ENCODE measurements around the gene SND1.

Gene SND1

GRCh38 chr7:127928222-127928621, 276.2 kb downstream of the SND1 start:
- H3K9me3 ChIP-seq (ENCODE audit: insufficient read depth, low read length) = no peaks in the 10 kb centered on the region
- no peaks in the 10 kb centered on the region for H3F3A ChIP-seq (ENCODE audit: insufficient read depth)
- TF ChIP-seq CTCF (IDR thresholded peaks at IDR 0.05; ENCODE audit: insufficient read depth, low read length, poor library complexity, severe bottlenecking) = no peak
- no peak for TF ChIP-seq EZH2phosphoT487 (conservative IDR thresholded peaks at IDR 0.05; ENCODE audit: low read length)
- peaks cover 9% of the 10 kb centered on the region; the same call in 1 of the 2 replicates for H3K79me2 ChIP-seq (ENCODE audit: insufficient read depth, low read length)
- H3K27me3 ChIP-seq (ENCODE audit: low read length) = no peaks in the 10 kb centered on the region
- H3K36me3 ChIP-seq (ENCODE audit: low read length) = peaks cover 3% of the 10 kb centered on the region; the same call in 1 of the 2 replicates
- H4K20me1 ChIP-seq (ENCODE audit: low read depth, low read length) = no peaks in the 10 kb centered on the region
- no peak overlapping the region for H3K4me3 ChIP-seq (ENCODE audit: insufficient read depth, low read length, poor library complexity, severe bottlenecking)
- H3K4me2 ChIP-seq (ENCODE audit: low read depth, low read length, poor library complexity, severe bottlenecking) = no peak overlapping the region
- H2AFZ ChIP-seq (ENCODE audit: low read depth, low read length, severe bottlenecking) = no peak overlapping the region
- no peak overlapping the region for H3K9ac ChIP-seq (ENCODE audit: low read length)
- no peak overlapping the region for H3K27ac ChIP-seq (ENCODE audit: low read depth, low read length)
- H3K9me2 ChIP-seq (replicated peaks; ENCODE audit: insufficient read depth, low read length) = no peaks in the 10 kb centered on the region

- no peak overlapping the region for H3K4me2 ChIP-seq (ENCODE audit: low read depth, low read length, poor library complexity, severe bottlenecking)
- no peak overlapping the region for H3K27ac ChIP-seq (ENCODE audit: low read depth, low read length)
These were observed 276.9 kb downstream of the SND1 start for GRCh38 chr7:127928852-127929251.

GRCh38 chr7:127930341-127931328, 278.6 kb downstream of the SND1 start:
- Histone ChIP-seq H3K36me3 (ENCODE audit: low read length) (peaks cover 3% of the 10 kb centered on the region; the same call in 1 of the 2 replicates), H3K27me3 (ENCODE audit: low read length) (no peaks in the 10 kb centered on the region), H3K9ac (ENCODE audit: low read length) (no peak overlapping the region), H3K9me2 (replicated peaks; ENCODE audit: insufficient read depth, low read length) (no peaks in the 10 kb centered on the region), H2AFZ (ENCODE audit: low read depth, low read length, severe bottlenecking) (no peak overlapping the region), H3K4me3 (ENCODE audit: insufficient read depth, low read length, poor library complexity, severe bottlenecking) (no peak overlapping the region), H3K9me3 (ENCODE audit: insufficient read depth, low read length) (no peaks in the 10 kb centered on the region), H4K20me1 (ENCODE audit: low read depth, low read length) (no peaks in the 10 kb centered on the region), H3K4me2 (ENCODE audit: low read depth, low read length, poor library complexity, severe bottlenecking) (no peak overlapping the region), H3K27ac (ENCODE audit: low read depth, low read length) (no peak overlapping the region), H3K79me2 (ENCODE audit: insufficient read depth, low read length) (peaks cover 5% of the 10 kb centered on the region; the same call in 1 of the 2 replicates), H3F3A (ENCODE audit: insufficient read depth) (no peaks in the 10 kb centered on the region)
- TF ChIP-seq CTCF (IDR thresholded peaks at IDR 0.05; ENCODE audit: insufficient read depth, low read length, poor library complexity, severe bottlenecking) (no peak), EZH2phosphoT487 (conservative IDR thresholded peaks at IDR 0.05; ENCODE audit: low read length) (no peak)

More at GRCh38 chr7:127928852-127929251, 276.9 kb downstream of the SND1 start:
- H3K4me3 ChIP-seq (ENCODE audit: insufficient read depth, low read length, poor library complexity, severe bottlenecking) = no peak overlapping the region
- H3K36me3 ChIP-seq (ENCODE audit: low read length) = peaks cover 3% of the 10 kb centered on the region; the same call in 1 of the 2 replicates
- no peak overlapping the region for H2AFZ ChIP-seq (ENCODE audit: low read depth, low read length, severe bottlenecking)
- no peaks in the 10 kb centered on the region for H3K9me3 ChIP-seq (ENCODE audit: insufficient read depth, low read length)
- no peaks in the 10 kb centered on the region for H4K20me1 ChIP-seq (ENCODE audit: low read depth, low read length)
- H3K9ac ChIP-seq (ENCODE audit: low read length) = no peak overlapping the region
- H3K79me2 ChIP-seq (ENCODE audit: insufficient read depth, low read length) = peaks cover 9% of the 10 kb centered on the region; the same call in 1 of the 2 replicates
- no peaks in the 10 kb centered on the region for H3K9me2 ChIP-seq (replicated peaks; ENCODE audit: insufficient read depth, low read length)
- no peaks in the 10 kb centered on the region for H3F3A ChIP-seq (ENCODE audit: insufficient read depth)
- no peak for TF ChIP-seq CTCF (IDR thresholded peaks at IDR 0.05; ENCODE audit: insufficient read depth, low read length, poor library complexity, severe bottlenecking)
- no peak for TF ChIP-seq EZH2phosphoT487 (conservative IDR thresholded peaks at IDR 0.05; ENCODE audit: low read length)
- H3K27me3 ChIP-seq (ENCODE audit: low read length) = no peaks in the 10 kb centered on the region

All from SU-DHL-6 (cell line).